ENCODE measurements around the gene LRRC71.
A peak's percentile ranks its signal among the peaks of the same experiment; 100 is the strongest.

The LRRC71 gene

GRCh38 chr1:156884560-156885184 is 35.8 kb upstream of the LRRC71 start:
- Mint-ChIP-seq H3K36me3 (no peaks in the 10 kb centered on the region), H3K4me1 (no peaks in the 10 kb centered on the region), H3K27ac (no peak overlapping the region), H3K27me3 (peaks cover 91% of the 10 kb centered on the region), H3K4me3 (no peak overlapping the region), H3K9me3 (no peaks in the 10 kb centered on the region)
- no peak for DNase-seq
- CTCF ChIA-PET, result interaction anchor here (8.9 to 9.2 kb wide), 2 partner anchors 22 to 158 kb away, joined by 84 to 100 read pairs; partner anchors contain the start of genes INSRR, ISG20L2, METTL25B and NTRK1

GRCh38 chr1:156885314-156885713 is 35.1 kb upstream of the LRRC71 start:
- Mint-ChIP-seq H3K27me3 (peaks cover 91% of the 10 kb centered on the region), H3K27ac (no peak overlapping the region), H3K9me3 (no peaks in the 10 kb centered on the region), H3K4me3 (no peak overlapping the region), H3K4me1 (no peaks in the 10 kb centered on the region), H3K36me3 (no peaks in the 10 kb centered on the region)
- CTCF ChIA-PET, result interaction anchor here (8.7 to 9.2 kb wide), 3 partner anchors 23 to 159 kb away, joined by 84 to 150 read pairs (median 100); partner anchors contain the start of genes INSRR, ISG20L2, METTL25B and NTRK1
- no peak for DNase-seq

- H3K36me3 Mint-ChIP-seq, result no peaks in the 10 kb centered on the region
- no peak for DNase-seq
- H3K9me3 Mint-ChIP-seq, result no peaks in the 10 kb centered on the region
- H3K27me3 Mint-ChIP-seq, result peaks cover 90% of the 10 kb centered on the region
- H3K4me3 Mint-ChIP-seq, result no peak overlapping the region
- H3K4me1 Mint-ChIP-seq, result no peaks in the 10 kb centered on the region
- CTCF ChIA-PET, result interaction anchor here (1.3 to 9.2 kb wide), 5 partner anchors 23 to 196 kb away, joined by 3 to 150 read pairs (median 100); partner anchors contain the start of genes INSRR, ISG20L2, LRRC71 and METTL25B
- H3K27ac Mint-ChIP-seq, result no peak overlapping the region
Measured at GRCh38 chr1:156885880-156886355, 34.5 kb upstream of the LRRC71 start.

GRCh38 chr1:156886583-156887281 is 33.7 kb upstream of the LRRC71 start:
- no peak overlapping the region for H3K4me3 Mint-ChIP-seq

GRCh38 chr1:156887317-156887716 is 33.1 kb upstream of the LRRC71 start:
- Mint-ChIP-seq H3K9me3 (no peaks in the 10 kb centered on the region), H3K4me3 (no peak overlapping the region), H3K27me3 (peaks cover 90% of the 10 kb centered on the region), H3K27ac (no peak overlapping the region), H3K4me1 (peaks cover 11% of the 10 kb centered on the region), H3K36me3 (no peaks in the 10 kb centered on the region)
- CTCF ChIA-PET, result interaction anchor here (1.3 to 9.2 kb wide), 7 partner anchors 25 to 198 kb away, joined by 3 to 150 read pairs (median 84); partner anchors contain the start of genes INSRR, ISG20L2, LRRC71 and METTL25B
- no peak for DNase-seq

More at GRCh38 chr1:156886583-156887281, 33.7 kb upstream of the LRRC71 start:
- H3K27ac Mint-ChIP-seq, result peak overlapping the region; percentile 9
- CTCF ChIA-PET, result interaction anchor here (1.3 to 9.2 kb wide), 5 partner anchors 24 to 197 kb away, joined by 3 to 150 read pairs (median 100); partner anchors contain the start of genes INSRR, ISG20L2, LRRC71 and METTL25B
- no peaks in the 10 kb centered on the region for H3K9me3 Mint-ChIP-seq
- peaks cover 5% of the 10 kb centered on the region for H3K4me1 Mint-ChIP-seq
- H3K36me3 Mint-ChIP-seq, result no peaks in the 10 kb centered on the region
- no peak for DNase-seq
- H3K27me3 Mint-ChIP-seq, result peaks cover 90% of the 10 kb centered on the region

GRCh38 chr1:156887734-156888133 is 32.7 kb upstream of the LRRC71 start:
- H3K4me1 Mint-ChIP-seq, result peaks cover 11% of the 10 kb centered on the region
- H3K4me3 Mint-ChIP-seq, result no peak overlapping the region
- no peaks in the 10 kb centered on the region for H3K9me3 Mint-ChIP-seq
- CTCF ChIA-PET, result interaction anchor here (1.2 to 9.2 kb wide), 7 partner anchors 25 to 198 kb away, joined by 3 to 150 read pairs (median 84); partner anchors contain the start of genes INSRR, ISG20L2, LRRC71 and METTL25B
- H3K27ac Mint-ChIP-seq, result no peak overlapping the region
- DNase-seq, result no peak
- H3K27me3 Mint-ChIP-seq, result peaks cover 92% of the 10 kb centered on the region
- no peaks in the 10 kb centered on the region for H3K36me3 Mint-ChIP-seq

- peak; percentile 74 for DNase-seq
- CTCF ChIA-PET, result interaction anchor here (0.6 to 9.2 kb wide), 35 partner anchors 9 to 264 kb away, joined by 3 to 150 read pairs (median 4); partner anchors contain the start of genes HDGF, INSRR, ISG20L2 and LRRC71
- Mint-ChIP-seq H3K27me3 (peaks cover 93% of the 10 kb centered on the region), H3K4me3 (no peak overlapping the region), H3K36me3 (no peaks in the 10 kb centered on the region), H3K4me1 (peaks cover 21% of the 10 kb centered on the region), H3K27ac (no peak overlapping the region), H3K9me3 (no peaks in the 10 kb centered on the region)
Measured at GRCh38 chr1:156889802-156890580, 30.4 kb upstream of the LRRC71 start.

- Mint-ChIP-seq H3K9me3 (no peaks in the 10 kb centered on the region), H3K27ac (peak overlapping the region; percentile 66), H3K4me1 (peaks cover 27% of the 10 kb centered on the region), H3K36me3 (no peaks in the 10 kb centered on the region), H3K27me3 (peaks cover 94% of the 10 kb centered on the region), H3K4me3 (peak overlapping the region; percentile 59)
- peak; percentile 92 for DNase-seq
- CTCF ChIA-PET, result interaction anchor here (0.6 to 9.2 kb wide), 23 partner anchors 7 to 265 kb away, joined by 3 to 150 read pairs (median 4); partner anchors contain the start of genes INSRR, ISG20L2, LRRC71 and METTL25B
Measured at GRCh38 chr1:156892190-156893047, 28.0 kb upstream of the LRRC71 start.

- CTCF ChIA-PET, result interaction anchor here (0.6 to 9.2 kb wide), 13 partner anchors 9 to 232 kb away, joined by 3 to 150 read pairs (median 5); partner anchors contain the start of genes INSRR, ISG20L2, LRRC71 and METTL25B
- Mint-ChIP-seq H3K27me3 (peaks cover 94% of the 10 kb centered on the region), H3K36me3 (no peaks in the 10 kb centered on the region), H3K4me3 (peak within 1 kb of the TSS; percentile 59), H3K9me3 (no peaks in the 10 kb centered on the region), H3K27ac (no peak within 1 kb of the TSS), H3K4me1 (peaks cover 36% of the 10 kb centered on the region)
- peak; percentile 38 for DNase-seq
Measured at GRCh38 chr1:156893048-156893953, 27.1 kb upstream of the LRRC71 start, which contains the start of gene PEAR1. PEAR1 (plus strand) TSS chr1:156893718; CDS start chr1:156903927, 10,209 bp downstream.

- Mint-ChIP-seq H3K9me3 (no peaks in the 10 kb centered on the region), H3K27me3 (peaks cover 94% of the 10 kb centered on the region), H3K4me1 (peaks cover 41% of the 10 kb centered on the region), H3K4me3 (no peak overlapping the region), H3K27ac (no peak overlapping the region), H3K36me3 (no peaks in the 10 kb centered on the region)
- CTCF ChIA-PET, result interaction anchor here (1.4 kb wide), 1 partner anchor 34 kb away, joined by 5 read pairs; no protein-coding TSS in a partner anchor
- no peak for DNase-seq
Measured at GRCh38 chr1:156894001-156894400, 26.4 kb upstream of the LRRC71 start.

GRCh38 chr1:156894711-156895454 is 25.5 kb upstream of the LRRC71 start:
- CTCF ChIA-PET, result interaction anchor here (0.7 to 1.5 kb wide), 4 partner anchors 16 to 35 kb away, joined by 4 to 5 read pairs (median 4); partner anchors contain the start of gene NTRK1
- Mint-ChIP-seq H3K36me3 (no peaks in the 10 kb centered on the region), H3K9me3 (no peaks in the 10 kb centered on the region), H3K27me3 (peaks cover 98% of the 10 kb centered on the region), H3K27ac (no peak overlapping the region), H3K4me1 (peaks cover 41% of the 10 kb centered on the region), H3K4me3 (no peak overlapping the region)
- DNase-seq, result no peak
